ENCODE data around the gene PPM1E.

The PPM1E gene

GRCh38 chr17:58980706-58981481 lies 225.2 kb downstream of the PPM1E start:
- Histone ChIP-seq H3F3A (ENCODE audit: control insufficient read depth, insufficient read depth) (peaks cover 11% of the 10 kb centered on the region; the same call in 1 of the 2 replicates), H3K9me3 (ENCODE audit: control insufficient read depth, insufficient read depth, low read length) (no peaks in the 10 kb centered on the region), H4K20me1 (ENCODE audit: control insufficient read depth, insufficient read depth, low read depth, low read length) (no peaks in the 10 kb centered on the region), H3K79me2 (ENCODE audit: control insufficient read depth, low read length) (no peaks in the 10 kb centered on the region), H3K36me3 (ENCODE audit: control insufficient read depth, low read length) (peaks cover 52% of the 10 kb centered on the region), H3K4me1 (ENCODE audit: control insufficient read depth, low read length) (peaks cover 18% of the 10 kb centered on the region), H3K4me2 (ENCODE audit: low read length) (no peak overlapping the region), H3K27ac (ENCODE audit: low read depth, low read length) (no peak overlapping the region), H3K27me3 (ENCODE audit: control insufficient read depth, low read length) (no peaks in the 10 kb centered on the region), H3K4me3 (ENCODE audit: low read length) (no peak overlapping the region), H3K9me2 (replicated peaks; ENCODE audit: control insufficient read depth, low read length) (no peaks in the 10 kb centered on the region)
- no peak for TF ChIP-seq EZH2phosphoT487 (IDR thresholded peaks at IDR 0.05; ENCODE audit: borderline replicate concordance, low read length)
- TF ChIP-seq CTCF (IDR thresholded peaks at IDR 0.05; ENCODE audit: low read depth, low read length, poor library complexity, severe bottlenecking), result no peak

- TF ChIP-seq CTCF (IDR thresholded peaks at IDR 0.05; ENCODE audit: low read depth, low read length, poor library complexity, severe bottlenecking), result no peak
- TF ChIP-seq EZH2phosphoT487 (IDR thresholded peaks at IDR 0.05; ENCODE audit: borderline replicate concordance, low read length), result no peak
- peaks cover 27% of the 10 kb centered on the region for H3K4me1 ChIP-seq (ENCODE audit: control insufficient read depth, low read length)
- no peak overlapping the region for H3K4me2 ChIP-seq (ENCODE audit: low read length)
- no peaks in the 10 kb centered on the region for H3K9me2 ChIP-seq (replicated peaks; ENCODE audit: control insufficient read depth, low read length)
- H3F3A ChIP-seq (ENCODE audit: control insufficient read depth, insufficient read depth), result peaks cover 15% of the 10 kb centered on the region
- peaks cover 53% of the 10 kb centered on the region for H3K36me3 ChIP-seq (ENCODE audit: control insufficient read depth, low read length)
- H3K9me3 ChIP-seq (ENCODE audit: control insufficient read depth, insufficient read depth, low read length), result no peaks in the 10 kb centered on the region
- H4K20me1 ChIP-seq (ENCODE audit: control insufficient read depth, insufficient read depth, low read depth, low read length), result no peaks in the 10 kb centered on the region
- no peak overlapping the region for H3K4me3 ChIP-seq (ENCODE audit: low read length)
- H3K27me3 ChIP-seq (ENCODE audit: control insufficient read depth, low read length), result no peaks in the 10 kb centered on the region
- H3K27ac ChIP-seq (ENCODE audit: low read depth, low read length), result no peak overlapping the region
- H3K79me2 ChIP-seq (ENCODE audit: control insufficient read depth, low read length), result no peaks in the 10 kb centered on the region
Observed at GRCh38 chr17:58982626-58983025, 227.0 kb downstream of the PPM1E start.

GRCh38 chr17:58985367-58985766 lies 229.7 kb downstream of the PPM1E start:
- no peak for TF ChIP-seq CTCF (IDR thresholded peaks at IDR 0.05; ENCODE audit: low read depth, low read length, poor library complexity, severe bottlenecking)
- TF ChIP-seq EZH2phosphoT487 (IDR thresholded peaks at IDR 0.05; ENCODE audit: borderline replicate concordance, low read length), result no peak
- no peaks in the 10 kb centered on the region for H3K27me3 ChIP-seq (ENCODE audit: control insufficient read depth, low read length)
- no peaks in the 10 kb centered on the region for H3K79me2 ChIP-seq (ENCODE audit: control insufficient read depth, low read length)

More at GRCh38 chr17:58985367-58985766, 229.7 kb downstream of the PPM1E start:
- Histone ChIP-seq H3K36me3 (ENCODE audit: control insufficient read depth, low read length) (peaks cover 39% of the 10 kb centered on the region), H4K20me1 (ENCODE audit: control insufficient read depth, insufficient read depth, low read depth, low read length) (no peaks in the 10 kb centered on the region), H3K9me3 (ENCODE audit: control insufficient read depth, insufficient read depth, low read length) (no peaks in the 10 kb centered on the region), H3K27ac (ENCODE audit: low read depth, low read length) (0 out of 2 replicates have a peak overlapping the region, but pooled peaks have one; percentile 2), H3K9me2 (replicated peaks; ENCODE audit: control insufficient read depth, low read length) (no peaks in the 10 kb centered on the region), H3K4me1 (ENCODE audit: control insufficient read depth, low read length) (peaks cover 27% of the 10 kb centered on the region), H3K4me2 (ENCODE audit: low read length) (peak overlapping the region; percentile 10; the same call in 1 of the 2 replicates), H3F3A (ENCODE audit: control insufficient read depth, insufficient read depth) (peaks cover 22% of the 10 kb centered on the region), H3K4me3 (ENCODE audit: low read length) (no peak overlapping the region)

Measured in DOHH2 (cell line).